ENCODE results near the gene RAB3GAP1.
"Not testable (repeated sequence)": the region's sequence is repeated elsewhere in the genome, so short reads cannot be mapped to it uniquely, and the experiment has no call there.

The RAB3GAP1 gene

DNA sequence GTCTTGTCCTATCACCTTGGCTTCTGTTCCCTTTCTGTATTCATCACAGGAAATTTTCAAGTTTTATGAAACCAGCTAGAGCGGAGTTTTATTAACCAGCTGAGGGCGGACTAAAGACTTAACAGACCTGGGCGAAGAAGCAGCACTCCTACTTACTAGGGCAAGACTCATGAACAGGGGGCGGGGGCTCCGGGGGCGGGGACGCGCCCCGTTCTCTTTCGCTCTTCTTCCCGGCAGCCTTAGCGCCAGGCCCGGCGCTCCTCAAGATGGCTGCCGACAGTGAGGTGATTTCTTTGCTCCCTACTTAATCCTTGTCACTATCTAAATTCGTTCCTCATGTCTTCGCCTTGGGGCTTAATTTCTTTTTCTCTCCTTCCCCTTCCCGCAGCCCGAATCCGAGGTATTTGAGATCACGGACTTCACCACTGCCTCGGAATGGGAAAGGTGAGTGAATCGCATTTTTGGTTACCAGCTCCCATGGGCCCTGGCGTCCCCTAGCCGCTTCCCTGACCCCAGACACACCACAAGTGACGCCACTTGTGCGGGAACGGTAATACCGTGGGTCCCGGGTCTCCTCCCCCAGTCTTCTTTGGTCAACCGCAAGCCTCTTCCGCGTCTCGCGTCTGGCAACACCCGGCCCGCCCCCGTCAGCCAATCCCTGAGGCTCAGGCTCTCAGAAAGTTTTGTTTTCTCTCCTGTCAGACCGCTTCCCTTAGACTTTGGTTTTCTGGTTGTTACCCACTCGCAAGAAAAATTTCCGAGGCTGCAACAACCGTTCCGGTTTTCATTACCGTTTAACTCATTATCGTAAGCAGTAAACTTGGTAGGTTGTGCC is at the start of gene RAB3GAP1:
RAB3GAP1 (plus strand) TSS at position 251 of the 835 bp plus-strand sequence; CDS start at position 267, 16 bp downstream.
- DNase-seq = peak; percentile 93

DNA sequence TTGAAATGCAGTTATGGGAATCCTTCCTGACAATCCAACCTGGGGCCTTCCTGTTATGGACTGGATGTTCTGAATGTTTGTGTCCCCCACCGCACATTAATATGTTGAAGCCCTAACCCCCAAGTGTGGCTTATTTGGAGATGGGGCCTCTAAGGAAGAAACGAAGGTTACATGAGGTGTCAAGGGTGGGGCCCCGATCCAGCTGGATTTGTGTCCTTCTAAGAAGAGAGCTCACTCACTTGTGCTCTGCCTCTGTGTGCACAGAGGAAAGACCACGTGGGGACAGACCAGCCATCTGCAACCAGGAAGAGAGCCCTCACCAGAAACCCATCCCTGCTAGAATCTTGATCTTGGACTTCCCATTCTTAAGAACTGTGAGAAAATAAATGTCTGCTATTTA is 49.3 kb upstream of the RAB3GAP1 start:
- DNase-seq = no peak

DNA sequence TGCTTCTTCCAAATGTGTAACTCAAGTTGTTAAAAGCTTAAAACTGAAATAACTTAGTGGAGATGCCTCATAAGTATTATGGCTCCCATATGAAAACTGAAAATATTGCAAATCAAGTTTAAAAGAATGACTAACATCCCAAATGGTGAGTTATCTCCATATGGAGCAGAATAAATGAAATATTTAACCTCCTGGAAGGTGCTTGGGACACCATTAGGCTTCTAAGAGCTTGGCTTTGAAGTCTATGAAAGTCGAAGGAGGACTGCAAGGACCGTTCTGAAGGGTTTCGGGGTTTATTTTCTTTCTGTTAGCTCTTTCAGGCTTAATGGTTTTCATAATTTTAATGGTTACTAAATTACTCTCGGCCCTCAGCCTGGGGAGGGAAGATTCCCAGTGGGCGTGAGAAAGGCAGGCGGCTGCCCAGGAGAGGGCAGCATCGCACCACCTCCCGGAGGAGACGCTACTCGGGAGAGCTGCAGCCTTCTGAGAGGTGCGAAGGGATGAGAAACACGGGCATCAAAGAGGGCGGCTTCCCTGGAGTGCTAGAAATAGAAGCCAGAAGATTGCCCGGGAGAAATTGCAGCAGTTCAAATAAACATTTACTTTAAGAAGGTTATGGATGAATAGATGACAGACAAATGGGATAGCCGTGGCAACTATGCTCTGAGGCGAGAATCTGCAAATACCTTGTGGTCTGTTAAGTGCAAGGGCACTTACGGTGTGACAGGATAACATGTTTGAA is 47.9 kb upstream of the RAB3GAP1 start:
- peak; percentile 53 for DNase-seq

DNA sequence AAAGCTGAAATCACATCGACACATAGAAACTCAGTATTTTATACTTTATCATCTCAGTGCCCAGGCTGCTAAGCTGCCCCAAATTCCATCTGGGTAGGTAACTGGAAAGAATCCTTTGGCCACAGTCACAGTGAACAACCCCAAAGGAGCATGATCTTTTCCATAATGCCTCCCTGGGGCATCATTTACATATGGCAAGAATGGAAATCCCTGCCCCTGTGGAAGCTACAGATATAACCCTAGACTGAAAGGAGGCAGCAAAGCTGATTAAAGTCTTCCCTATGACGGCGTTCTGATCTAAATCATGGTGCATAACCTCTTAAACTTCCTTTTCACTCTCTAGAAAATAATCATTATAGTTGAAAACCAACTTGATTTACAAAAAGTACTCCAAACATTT is 46.3 kb upstream of the RAB3GAP1 start:
- no peak for DNase-seq

DNA sequence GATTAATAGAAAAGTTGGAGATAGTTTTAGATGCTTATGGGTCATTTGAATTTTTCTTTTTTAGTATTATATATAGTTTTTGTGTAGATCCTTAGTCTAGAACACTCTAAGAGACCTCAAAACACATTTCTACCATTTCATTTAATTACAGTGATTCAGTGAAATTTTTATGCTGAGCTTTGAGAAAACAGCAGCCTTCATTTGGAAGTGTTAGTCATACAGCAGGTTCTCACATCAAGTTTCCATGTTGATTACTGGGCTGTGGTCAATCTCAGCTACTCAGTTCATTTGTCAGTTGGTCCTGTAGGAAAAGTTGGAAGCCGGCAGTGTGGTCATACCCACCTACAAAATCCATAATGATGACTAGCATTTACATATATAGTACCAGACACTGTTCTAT is 42.8 kb upstream of the RAB3GAP1 start:
- DNase-seq = no peak

DNA sequence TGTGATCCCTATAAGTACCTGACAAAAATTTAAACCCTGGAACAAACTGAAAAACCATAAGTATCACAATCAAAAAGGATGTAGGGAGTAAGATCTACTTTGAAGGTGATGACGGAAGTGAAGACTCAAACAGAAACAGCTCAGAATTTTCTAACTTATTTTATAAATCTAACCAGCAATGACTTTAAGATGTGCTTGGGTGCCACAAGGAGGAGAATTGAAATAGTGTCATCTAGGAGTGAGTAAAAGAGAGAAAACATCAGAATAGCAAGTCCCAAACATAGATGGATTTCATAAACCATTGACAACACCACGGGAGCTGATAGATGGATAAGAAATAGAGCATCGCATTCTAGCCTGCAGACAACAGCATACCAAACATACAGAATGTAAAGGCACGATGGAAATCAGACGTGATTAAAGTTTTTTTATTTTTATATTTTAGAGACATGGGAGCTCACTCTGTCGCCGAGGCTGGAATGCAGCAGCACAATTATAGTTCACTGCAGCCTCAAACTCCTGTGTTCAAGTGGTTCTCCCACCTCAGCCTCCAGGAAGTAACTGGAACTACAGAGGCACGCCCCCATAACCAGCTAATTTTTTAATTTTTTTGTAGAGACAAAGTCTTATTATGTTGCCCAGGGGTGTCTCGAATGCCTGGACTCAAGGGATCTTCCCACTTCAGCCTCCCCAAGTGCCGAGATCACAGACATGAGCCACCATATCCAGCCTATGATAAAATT is 41.7 kb upstream of the RAB3GAP1 start:
- DNase-seq = no peak

DNA sequence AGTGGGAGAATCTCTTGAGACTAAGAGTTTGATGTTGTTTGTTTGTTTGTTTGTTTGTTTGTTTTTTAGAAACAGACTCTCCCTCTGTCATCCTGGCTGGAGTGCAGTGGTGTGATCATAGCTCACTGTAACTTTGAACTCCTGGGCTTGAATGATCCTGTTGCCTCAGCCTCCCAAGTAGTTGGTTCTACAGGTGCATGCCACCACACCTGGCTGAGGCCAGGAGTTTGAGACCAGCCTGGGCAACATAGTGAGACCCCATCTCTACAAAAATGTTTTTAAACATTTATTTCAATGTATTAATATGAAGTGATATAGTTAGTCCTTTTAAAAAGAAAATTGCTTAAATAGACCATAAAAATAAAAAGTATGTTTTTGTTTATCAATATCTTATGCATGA is 40.5 kb upstream of the RAB3GAP1 start:
- no peak for DNase-seq

DNA sequence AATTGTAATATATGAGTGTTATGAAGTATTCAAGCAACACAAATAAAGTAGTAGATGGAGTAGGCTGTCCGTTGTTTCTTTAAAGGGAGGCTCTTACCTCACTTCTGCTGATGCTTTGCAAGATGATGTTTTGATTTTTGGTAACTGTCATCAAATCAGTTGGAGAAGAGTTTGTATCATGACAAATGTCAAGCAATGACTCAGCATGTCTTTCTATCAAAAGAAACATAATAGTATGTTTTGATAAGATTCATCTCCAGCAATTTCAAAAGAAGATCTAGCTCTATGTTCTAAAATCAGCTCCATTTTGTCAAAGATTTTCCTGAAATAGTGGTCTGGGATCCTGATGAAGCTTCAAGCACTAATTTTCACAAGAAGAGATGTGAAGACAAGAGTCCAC is 30.5 kb upstream of the RAB3GAP1 start:
- no peak for DNase-seq

DNA sequence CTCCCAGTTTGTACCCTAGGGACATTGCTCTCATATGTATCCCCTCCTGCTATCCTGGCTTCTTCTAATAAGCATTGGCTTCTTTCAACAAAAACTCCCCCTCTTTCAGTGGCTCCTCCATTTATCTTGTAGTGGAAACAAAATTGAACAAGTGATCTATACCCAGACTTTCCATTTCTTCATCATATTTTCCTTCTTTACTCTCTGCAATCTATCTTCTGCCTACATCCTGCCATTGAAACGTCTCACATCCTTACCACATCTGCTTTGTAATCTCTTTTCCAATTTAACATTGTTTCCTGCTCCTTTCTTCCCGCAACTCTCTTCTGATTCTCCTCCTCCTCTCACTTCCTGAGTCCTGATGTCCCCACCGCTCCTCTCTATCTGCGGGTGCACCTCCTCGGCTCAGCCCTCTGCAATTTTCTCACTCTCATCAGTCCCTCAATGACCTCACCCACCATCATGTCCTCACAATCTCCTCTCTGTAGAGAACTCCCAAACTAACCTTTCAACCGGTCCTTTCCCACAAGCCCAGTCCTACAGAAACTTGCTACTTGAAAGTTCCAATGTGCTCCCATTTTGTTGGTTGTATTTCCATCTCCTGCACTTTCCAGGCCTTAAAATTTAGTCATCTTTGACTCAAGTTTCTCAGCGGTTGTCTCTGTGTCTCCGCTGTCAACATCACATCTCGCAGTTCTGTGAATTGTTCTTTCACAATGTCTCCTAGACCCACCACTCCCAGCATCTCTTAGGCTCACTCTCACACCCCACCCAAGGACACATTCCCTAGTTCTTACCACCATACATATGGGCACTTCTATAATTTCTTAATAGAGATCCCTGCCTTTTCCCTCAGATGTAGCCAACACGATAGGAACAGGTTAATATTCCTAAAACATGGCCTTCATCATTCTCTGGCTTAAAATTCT is 28.9 kb upstream of the RAB3GAP1 start:
- DNase-seq = no peak

DNA sequence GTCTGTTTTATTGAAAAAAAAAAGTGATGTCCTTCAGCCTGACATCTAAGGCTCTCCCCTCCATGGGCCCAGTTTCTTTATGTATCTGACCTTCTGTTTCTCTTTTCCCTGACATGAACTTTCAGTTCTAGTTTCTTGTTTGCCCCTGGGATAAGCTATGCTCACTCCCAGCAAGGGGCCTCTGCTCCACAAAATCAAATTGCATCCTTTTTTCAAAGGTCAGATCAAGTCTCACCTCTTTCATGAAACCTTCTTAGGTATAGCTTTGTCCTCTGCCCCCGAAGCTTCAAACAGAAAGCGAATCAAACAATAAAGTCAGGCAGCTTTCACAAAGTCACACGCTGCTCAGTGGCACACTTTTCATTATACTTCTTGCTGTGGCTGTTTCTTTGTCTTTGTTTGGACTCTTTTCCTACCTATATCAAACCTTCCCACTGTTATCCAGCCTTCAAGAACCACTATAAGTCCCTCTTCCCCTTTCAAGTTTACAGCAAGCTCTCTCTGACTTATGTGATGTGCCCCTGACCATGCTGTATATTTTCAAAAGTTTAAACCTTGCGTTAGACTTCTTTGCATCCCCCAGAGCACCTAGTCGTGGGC is 28.1 kb upstream of the RAB3GAP1 start:
- DNase-seq = no peak

DNA sequence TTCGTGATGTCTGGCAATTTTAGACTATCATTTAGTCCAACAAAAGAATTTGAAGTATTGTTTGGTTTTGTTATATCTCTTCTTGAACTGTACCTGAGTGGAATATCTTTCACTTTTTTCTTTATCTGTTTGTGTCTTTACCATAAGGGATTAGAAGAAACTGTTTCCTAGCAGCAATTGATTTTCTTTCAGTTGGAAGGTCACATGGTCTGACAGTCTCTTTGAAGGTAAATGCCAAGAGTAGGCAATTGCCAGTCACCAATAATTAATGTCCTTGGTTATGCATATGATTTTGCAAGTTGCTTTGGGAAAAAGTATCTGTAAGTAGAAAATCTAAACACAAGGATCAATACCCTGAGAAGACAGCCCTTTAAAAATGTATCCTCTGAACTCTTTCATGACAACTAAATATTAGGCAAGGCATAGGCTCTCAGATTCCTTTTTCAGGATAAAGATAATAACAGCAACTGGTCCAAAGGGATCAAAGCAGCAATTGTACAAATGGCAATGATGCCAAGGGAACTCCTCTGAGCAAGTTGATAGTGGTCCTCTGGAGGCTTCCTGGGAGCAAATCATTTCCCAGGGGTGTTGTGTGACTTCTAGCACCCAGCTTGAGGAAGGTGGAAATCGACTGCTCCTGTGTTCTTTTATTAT is 22.5 kb upstream of the RAB3GAP1 start:
- no peak for DNase-seq

DNA sequence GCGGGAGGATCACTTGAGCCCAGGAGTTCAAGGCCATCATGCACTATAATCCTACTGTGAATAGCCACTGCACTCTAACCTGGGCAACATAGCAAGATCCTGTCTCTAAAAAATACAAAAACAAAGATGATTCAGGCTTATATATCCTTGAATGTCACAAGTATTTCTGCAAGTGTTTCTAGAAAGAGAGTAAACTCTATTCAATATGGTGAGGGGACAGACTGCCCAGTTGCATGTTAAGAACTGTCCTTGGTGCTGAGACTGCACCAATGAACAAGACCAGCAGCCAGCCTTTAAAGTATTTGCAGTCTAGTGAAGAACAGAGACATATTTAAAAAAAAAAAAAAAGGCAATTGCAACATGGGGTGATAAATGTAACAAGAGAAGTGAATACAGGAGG is 21.3 kb upstream of the RAB3GAP1 start:
- no peak for DNase-seq

DNA sequence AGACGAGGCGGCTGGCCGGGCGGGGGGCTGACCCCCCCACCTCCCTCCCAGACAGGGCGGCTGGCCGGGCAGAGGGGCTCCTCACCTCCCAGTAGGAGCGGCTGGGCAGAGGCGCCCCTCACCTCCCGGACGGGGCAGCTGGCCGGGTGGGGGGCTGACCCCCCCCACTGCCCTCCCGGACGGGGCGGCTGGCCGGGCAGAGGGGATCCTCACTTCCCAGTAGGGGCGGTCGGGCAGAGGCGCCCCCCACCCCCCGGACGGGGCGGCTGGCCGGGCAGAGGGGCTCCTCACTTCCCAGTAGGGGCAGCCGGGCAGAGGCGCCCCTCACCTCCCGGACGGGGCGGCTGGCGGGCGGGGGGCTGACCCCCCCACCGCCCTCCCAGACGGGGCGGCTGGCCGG is 18.9 kb upstream of the RAB3GAP1 start:
- DNase-seq = not testable (repeated sequence)

DNA sequence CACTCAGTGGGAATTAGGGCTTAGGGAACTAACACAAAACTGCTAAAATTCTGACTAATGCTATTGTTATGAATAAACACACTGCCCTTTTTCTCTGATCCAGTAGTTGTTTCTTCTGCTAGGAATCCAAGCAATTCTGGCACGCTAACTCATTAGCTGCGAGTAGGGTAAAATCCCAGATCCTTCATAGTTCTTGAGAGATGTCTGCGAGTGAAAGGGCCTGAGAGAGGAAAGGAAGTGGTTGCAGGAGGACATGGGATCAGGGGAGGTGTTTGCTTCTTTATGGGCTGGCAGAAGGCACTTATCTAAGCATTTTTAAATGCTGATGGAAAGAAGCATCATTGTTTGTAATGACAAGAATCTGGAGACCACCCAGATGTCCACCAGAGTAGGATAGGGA is 14.3 kb upstream of the RAB3GAP1 start:
- DNase-seq = no peak

DNA sequence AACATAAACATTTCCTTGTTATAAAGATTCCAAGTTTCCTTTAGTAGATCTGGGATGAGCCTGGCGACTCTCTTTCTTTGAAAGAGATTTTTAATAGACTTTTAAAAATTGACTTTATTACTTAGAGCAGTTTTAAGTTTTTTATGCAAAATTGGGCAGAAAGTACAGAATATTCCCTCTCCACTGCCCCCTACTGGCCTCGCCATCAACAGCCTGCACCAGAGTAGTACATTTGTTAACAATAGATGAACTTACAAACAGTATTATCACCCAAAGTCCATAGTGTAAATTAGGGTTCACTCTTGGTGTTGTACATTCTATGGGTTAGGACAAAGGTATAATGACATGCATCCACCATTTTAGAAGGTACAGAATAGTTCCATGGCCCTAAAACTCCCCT is 8.7 kb upstream of the RAB3GAP1 start:
- DNase-seq = no peak

DNA sequence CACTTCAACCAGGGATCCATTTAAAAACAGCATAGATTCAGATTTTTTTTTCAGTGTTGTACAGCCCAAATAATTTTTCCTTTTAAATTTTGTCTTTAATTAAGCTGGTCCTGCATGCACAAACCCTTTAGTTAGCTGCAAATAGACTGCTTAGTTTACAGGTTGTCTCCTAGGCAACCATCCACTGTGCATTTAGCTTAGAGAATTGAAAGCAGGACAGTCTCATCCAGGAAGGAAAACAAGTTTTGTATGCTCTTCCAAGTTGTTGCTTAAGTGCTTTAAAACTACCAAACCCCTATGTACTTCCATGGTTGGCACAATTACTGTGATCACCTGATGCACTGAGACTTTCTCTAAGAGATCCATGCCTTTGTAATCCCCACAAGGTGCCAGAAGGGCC is 4.8 kb upstream of the RAB3GAP1 start, which contains the start of gene MAP3K19:
MAP3K19 (minus strand) TSS at position 148 of the 400 bp plus-strand sequence. CDS start 22,800 bp downstream, outside the sequence.
- DNase-seq = no peak

DNA sequence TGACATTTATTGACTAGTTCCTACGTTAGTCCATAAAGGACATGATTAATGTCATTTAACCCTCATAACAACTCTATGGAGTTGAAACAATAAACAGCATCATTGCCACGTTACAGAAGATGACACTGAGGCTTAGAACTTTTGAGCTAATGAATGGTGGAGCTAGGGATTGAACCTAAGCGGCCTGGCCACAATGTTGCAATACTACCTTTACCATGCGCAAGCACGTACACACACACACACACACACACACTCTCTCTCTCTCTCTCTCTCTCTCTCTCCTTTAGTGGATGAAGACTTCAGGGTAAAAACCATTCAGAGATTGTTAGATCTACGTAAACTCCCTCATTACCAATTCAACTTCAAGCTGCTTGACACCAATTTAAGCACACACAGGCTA is 4.0 kb upstream of the RAB3GAP1 start:
- DNase-seq = no peak

DNA sequence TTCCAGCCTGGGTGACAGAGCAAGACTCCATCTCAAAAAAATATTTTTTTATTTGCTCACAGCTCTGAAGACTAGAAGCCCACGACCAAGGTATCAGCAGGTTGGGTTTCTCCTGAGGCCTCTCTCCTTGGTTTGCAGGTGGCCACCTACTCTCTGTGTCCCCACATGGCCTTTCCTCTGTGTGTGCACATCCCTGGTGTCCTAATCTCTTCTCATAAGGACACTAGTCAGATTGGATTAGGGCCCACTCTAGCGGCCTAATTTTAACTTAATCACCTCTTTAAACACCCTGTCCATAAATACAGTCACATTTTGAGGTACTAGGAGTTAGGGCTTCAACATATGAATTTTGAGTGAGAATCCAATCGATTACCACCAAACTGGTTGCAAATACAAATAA is 2.0 kb upstream of the RAB3GAP1 start:
- no peak for DNase-seq

DNA sequence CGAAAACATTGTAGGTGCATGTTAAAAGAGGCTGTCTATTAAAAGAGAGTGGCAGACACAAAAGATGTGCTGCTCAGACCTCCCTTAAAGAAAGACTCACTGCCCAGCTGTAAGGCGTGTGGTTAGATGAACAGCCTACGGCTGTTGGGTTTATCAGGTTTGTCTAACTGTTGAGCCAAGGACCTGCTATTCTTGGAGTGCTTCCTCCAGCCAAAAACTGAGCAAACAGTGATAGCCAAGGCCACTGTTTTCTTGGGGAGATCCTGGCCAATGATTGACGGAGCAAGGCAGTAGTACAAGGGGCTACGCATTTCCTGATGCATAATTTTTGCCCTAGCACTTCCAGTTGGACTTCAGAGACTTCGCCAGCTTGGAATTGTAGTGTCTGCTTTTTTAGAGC is 1.4 kb upstream of the RAB3GAP1 start:
- no peak for DNase-seq

DNA sequence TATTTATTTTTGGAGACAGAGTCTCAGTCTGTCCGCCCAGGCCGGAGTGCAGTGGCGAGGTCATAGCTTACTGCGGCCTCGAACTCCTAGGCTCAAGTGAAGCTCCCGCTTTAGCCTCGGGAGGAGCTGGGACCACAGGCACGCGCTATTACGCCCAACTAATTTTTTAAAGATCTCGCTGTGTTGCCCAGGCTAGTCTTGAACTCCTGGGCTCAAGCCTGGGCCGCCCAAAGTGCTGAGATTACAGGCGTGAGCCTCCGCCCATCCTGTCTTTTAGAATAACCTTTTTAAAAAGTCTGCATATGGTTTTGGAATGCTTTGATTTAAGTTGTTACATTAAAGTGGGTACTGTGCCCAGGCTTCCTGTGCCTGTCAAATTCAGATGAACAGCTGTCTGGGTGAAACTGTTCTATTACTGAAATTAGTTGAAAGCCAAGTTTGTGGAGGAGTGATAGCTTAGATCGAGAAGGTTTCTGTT is 944 bp downstream of the RAB3GAP1 start:
- no peak for DNase-seq

DNA sequence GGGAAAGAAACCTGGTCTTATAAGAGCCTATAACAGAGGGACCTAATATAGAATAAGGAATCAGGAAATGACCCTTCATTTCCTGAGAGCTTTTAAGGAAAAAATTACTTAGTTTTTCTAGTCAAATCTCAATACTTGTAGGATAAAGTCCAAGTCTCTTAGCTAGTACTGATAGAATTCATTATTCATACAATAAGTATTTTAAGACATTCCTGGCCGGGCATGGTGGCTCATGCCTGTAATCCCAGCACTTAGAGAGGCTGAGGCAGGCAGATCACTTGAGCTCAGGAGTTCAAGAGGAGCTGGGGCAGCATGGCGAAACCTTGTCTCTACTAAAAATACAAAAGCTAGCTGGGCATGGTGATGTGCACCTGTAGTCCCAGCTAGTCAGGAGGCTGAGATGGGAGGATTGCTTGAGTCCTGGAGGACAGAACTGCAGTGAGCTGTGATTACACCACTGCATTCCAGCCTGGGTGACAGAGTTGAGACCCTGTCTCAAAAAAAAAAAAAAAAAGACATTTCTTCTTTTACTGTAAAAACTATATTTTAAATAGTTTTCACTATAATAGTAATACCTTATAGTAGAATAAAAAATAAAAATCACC is 3.2 kb downstream of the RAB3GAP1 start:
- DNase-seq = no peak
